ENCODE results near the gene ANKS3.

Gene ANKS3

GRCh38 chr16:4696905-4697847 is 36.9 kb downstream of the ANKS3 start:
- no peak for DNase-seq (ENCODE audit: low spot score)

- no peak for DNase-seq (ENCODE audit: low spot score)
Observed at GRCh38 chr16:4696172-4696904, 37.7 kb downstream of the ANKS3 start.

- DNase-seq (ENCODE audit: low spot score), result no peak
Observed at GRCh38 chr16:4695473-4696171, 38.4 kb downstream of the ANKS3 start.

- DNase-seq (ENCODE audit: low spot score), result no peak
Observed at GRCh38 chr16:4694642-4695451, 39.2 kb downstream of the ANKS3 start.

DNA sequence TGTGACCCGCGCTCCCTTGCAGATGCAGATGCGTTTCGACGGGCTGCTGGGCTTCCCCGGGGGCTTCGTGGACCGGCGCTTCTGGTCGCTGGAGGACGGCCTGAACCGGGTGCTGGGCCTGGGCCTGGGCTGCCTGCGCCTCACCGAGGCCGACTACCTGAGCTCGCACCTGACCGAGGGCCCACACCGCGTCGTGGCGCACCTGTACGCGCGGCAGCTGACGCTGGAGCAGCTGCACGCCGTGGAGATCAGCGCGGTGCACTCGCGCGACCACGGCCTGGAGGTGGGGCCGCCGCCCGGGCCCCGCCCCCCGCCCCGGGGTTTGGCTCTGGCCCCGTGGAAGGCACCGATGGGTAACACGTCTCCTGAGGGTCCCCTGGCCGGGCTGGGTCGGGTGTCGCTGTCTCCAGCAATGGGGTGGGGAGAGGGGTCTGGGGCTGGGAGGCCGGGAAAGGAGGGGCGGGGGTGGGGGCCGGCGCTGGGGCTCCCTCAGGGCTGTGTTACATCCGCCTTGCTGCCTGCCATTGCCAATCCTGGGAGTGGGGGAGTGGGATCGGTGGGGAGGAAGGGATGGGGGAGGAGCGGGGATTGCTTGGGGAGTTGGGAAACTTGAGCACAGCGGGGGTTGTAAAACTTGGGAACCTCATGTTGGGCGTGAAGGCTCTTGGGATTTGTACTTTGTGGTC is 40.0 kb downstream of the ANKS3 start:
- peak; percentile 50 for DNase-seq (ENCODE audit: low spot score)

DNA sequence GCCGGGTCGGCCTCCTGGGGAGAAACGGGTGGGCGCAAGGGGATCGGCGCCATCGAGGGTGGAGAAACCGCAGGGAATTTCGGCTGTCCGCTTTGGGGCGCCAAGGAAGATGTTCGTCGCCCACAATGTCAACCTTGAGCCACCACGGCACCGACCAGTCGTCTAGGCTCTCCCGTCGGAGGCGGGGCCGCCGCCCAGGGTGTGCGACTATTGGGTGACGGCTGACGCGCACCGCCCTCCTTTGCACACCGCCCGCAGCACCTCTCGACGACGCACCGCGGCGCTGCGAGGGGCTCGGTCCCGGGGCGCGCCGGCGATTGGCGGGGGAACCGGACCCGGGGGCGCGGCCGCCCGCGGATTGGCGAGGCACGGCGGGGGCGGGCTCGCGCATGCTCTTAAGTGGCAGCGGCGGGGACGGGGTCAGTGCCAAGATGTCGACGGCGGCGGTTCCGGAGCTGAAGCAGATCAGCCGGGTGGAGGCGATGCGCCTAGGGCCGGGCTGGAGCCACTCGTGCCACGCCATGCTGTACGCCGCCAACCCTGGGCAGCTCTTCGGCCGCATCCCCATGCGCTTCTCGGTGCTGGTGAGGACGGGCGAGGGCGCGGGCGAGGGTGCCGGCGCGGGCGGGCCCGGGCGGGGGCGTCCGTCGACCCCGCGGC is 40.6 kb downstream of the ANKS3 start, which contains the start of gene NUDT16L1:
Gene NUDT16L1, plus strand, starts transcription at position 267 of the 660 bp plus-strand sequence. Its CDS starts 165 bp downstream, at position 432.
- peak; percentile 96 for DNase-seq (ENCODE audit: low spot score)

DNA sequence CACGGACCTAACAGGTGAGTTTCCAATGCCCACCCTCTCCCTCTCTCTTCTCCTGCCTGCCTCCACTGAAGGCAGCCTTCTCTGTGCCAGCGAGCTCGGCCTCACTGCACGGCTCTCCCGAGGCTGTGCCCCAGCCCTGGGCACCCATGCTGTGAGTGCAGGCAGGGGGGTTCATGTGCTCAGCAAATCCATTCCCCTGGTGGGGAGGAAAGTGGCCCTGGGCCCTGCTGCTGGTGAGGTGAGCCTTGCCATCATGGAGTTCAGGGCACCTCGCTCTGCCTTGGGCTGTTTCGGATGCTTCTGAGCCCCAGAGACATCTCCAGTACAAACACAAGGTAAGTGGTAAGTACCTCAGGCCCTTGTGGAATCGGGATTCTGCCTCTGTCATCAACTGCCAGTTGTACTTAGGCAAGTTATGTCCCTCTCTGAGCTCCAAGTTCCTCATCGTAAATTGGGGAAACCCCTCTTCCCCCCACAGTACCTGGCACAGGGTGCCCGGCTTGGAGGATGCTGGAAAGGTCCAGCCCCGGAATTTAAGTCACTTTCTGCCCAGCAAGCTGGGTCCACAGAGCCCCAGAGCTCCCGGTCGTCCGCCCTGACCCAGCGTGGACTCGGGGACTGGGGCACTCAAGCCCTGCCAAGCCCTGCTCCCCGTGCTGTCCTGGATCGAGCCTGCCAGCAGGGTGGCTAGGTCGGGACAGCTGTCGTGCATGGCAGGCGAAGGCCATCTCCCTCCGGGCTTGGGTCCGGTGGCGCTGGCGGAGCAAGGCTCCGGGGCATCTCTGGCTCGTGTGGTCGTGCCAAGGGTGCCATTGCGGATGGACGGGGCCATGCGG is 41.4 kb downstream of the ANKS3 start:
- peak; percentile 16 for DNase-seq (ENCODE audit: low spot score)

- no peak for DNase-seq (ENCODE audit: low spot score)
Observed at GRCh38 chr16:4691666-4692412, 42.2 kb downstream of the ANKS3 start.

GRCh38 chr16:4690946-4691665 is 43.0 kb downstream of the ANKS3 start:
- no peak for DNase-seq (ENCODE audit: low spot score)

DNA sequence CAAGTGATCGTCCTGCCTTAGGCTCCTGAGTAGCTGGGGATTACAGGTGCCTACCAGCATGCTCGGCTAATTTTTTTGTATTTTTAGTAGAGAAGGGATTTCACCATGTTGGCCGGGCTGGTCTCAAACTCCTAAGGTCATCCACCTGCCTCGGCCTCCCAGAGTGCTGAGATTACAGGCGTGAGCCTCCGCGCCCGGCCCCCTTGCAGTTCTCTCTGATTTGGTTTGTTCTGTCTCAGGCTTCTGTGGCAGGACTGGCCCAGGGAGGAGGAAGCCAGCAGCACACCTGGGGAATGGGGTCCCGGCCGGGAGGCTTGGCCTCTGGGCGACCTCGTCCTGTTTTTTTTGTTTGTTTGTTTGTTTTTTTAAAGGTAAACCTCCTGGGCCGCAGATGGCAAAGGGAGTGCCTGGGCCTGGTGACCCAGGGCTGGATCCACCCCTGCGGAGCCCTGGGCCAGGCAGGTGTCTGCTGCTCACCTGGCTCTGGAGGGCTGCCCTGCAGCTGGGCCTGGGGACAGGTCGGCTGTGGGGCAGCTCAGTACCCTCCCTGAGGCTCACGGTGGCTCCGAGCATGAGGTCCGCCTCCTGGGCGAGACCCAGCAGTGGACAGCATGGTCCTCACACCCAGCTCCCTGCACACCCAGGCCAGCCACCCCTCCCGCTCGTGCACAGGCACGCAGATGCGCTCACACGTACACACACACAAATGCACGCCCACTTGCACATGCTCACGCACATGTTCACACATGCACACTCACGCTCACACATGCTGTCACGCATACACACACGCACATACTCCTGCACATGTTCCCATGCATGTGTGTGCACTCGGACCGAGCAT is 44.0 kb downstream of the ANKS3 start:
- no peak for DNase-seq (ENCODE audit: low spot score)

DNA sequence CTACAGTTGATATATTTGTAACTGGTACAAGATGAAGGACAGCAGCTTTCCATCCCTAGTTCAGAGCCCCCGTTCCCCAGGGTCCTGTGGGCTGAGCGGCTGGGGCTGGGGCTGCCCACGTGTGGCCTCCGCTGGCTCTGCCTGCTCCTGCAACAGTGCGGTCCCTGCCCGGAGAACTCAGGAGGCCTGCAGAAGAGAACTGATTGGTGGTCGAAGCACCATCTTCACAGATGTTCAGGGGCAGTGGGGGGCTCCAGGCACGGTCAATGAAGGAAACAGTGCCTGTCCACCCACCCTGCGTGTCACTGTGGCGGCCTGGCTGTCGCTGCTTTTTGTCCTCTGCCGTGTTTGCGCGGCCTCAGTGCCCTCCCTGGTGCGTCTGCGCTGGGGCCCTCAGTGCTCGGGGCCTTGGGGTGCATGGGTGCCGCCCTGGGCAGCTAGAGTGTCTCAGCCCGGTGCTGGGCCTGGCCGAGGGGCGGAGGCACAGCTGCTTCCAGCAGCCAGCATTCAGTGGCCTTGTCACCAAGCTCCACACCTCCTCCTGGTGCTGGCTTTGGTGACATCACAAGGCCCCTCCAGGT is 44.9 kb downstream of the ANKS3 start:
- DNase-seq (ENCODE audit: low spot score), result no peak

DNA sequence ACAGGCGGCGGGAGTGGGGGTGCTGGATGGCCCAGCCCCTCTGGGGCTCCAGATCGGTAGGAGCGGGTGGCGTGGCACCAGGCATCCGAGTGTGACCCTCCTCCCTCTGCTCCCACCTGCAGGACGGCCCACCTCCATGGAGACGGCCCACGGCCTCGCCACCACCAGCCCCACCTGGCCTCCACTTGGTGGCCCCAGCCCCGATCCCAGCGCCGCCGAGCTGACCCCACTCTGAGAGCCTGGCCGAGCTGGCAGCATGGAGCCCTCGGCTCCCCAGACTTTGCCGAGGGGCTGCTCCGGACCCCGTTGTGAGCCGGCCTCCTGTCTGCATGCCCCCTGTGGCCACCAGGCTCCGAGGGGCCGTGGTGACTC is 45.4 kb downstream of the ANKS3 start:
- no peak for DNase-seq (ENCODE audit: low spot score)

- no peak for DNase-seq (ENCODE audit: low spot score)
Observed at GRCh38 chr16:4687946-4688673, 46.0 kb downstream of the ANKS3 start.

- no peak for DNase-seq (ENCODE audit: low spot score)
Observed at GRCh38 chr16:4687416-4687815, 46.7 kb downstream of the ANKS3 start.

GRCh38 chr16:4686497-4687210 is 47.4 kb downstream of the ANKS3 start:
- no peak for DNase-seq (ENCODE audit: low spot score)
